ENCODE results near the gene COL9A3.
"Not testable (repeated sequence)": the region's sequence is repeated elsewhere in the genome, so short reads cannot be mapped to it uniquely, and the experiment has no call there.

COL9A3 gene

DNA sequence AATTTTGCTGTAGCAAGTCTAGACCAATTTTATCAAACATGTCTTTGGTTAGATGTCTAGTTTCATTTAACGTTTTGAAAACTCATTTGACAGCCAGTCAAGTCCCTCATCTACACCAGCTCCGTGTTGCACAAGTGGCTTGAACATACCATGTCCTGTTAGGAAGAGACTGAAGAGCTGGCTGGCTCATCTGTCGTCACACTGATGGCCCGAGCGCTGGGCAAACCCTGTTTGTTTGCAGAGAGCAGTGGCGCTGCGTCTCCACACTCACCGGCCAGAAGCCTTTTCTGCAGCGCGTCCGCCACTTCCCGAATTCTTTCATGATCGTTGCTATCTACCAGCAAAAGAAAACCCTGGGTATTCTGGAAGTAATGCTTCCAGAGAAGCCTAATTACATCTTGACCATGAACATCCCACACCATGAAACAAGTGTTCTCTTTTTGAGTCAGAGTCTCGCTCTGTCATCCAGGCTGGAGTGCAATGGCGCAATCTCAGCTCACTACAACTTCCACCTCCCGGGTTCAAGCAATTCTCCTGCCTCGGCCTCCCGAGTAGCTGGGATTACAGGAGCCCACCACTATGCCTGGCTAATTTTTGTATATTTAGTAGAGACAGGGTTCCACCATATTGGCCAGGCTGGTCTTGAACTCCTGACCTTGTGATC is 55.5 kb downstream of the COL9A3 start:
- in situ Hi-C loops (cut with MboI; ENCODE audit: low pct_unique_long_range_greater_than_20kb, low sequenced_read_pairs), result no loop called here
- DNase-seq, result no peak

DNA sequence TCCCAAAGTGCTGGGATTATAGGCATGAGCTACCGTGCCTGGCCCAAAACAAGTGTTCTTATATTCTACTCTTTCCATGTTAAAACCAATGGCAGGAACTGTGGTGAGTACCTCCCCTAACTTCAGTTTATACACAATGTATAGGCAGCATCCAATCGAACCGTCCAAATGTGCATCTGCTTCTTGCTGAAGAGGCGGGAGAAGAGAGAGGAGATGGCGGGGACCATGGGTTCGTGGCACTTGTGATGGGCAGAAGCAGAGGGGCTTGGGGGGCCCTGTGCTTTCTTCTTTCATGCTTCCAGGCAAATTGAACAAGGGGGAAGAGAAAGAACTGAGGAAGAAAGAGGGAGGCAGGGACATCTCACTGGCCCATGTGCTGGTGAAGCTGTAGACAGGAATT is 56.0 kb downstream of the COL9A3 start:
- DNase-seq, result no peak
- in situ Hi-C loops (cut with MboI; ENCODE audit: low pct_unique_long_range_greater_than_20kb, low sequenced_read_pairs), result no loop called here

DNA sequence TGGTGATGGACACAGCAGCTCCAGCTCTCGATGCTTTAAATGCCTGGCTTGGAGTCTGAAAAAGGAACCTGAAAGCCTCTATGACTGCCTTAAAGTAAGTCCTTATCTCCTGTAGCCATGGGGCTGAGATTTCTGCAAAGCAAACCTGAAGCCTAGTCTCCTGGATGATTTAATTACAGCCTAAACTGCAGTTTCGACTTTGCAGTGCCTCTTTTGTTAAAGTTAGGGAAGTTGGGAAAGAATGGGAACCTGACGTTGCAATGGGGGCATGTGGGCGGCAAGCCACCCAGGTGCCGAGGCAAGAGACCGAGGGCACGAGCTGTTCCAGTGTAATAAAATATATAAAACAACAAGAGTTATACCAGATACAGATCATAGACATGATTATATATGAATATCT is 56.4 kb downstream of the COL9A3 start:
- in situ Hi-C loops (cut with MboI; ENCODE audit: low pct_unique_long_range_greater_than_20kb, low sequenced_read_pairs), result no loop called here

DNA sequence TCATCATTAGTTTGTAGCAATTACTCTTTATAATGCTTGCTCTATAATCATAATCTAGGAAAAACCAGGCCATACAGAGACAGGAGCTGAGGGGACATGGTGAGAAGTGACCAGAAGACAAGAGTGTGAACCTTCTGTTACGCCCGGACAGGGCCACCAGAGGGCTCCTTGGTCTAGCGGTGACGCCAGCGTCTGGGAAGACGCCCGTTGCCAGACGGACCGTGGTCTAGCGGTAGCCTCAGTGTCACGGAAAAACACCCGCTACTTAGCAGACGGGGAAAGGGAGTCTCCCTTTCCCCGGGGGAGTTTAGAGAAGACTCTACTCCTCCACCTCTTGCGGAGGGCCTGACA is 56.8 kb downstream of the COL9A3 start:
- in situ Hi-C loops (cut with MboI; ENCODE audit: low pct_unique_long_range_greater_than_20kb, low sequenced_read_pairs), result not testable (repeated sequence)
- DNase-seq, result peak; percentile 67

More for the DNA sequence above, 56.4 kb downstream of the COL9A3 start:
- DNase-seq, result no peak

DNA sequence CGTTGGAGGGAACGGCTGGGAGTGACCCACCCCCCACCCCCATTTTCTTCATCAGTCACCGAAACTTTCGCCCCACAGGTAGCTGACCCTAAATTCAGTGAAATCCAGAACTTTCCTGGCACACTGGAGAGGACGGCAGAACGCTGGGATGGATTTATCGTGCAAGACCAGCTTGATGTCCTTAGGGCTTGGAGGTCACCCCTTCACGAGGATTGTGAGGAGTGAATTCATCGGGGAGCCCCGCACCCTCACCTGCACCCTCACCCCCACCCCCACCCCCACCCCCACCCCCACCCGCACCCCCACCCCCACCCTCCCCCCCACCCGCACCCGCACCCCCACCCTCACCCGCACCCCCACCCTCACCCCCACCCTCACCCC is 58.1 kb downstream of the COL9A3 start:
- DNase-seq, result no peak
- in situ Hi-C loops (cut with MboI; ENCODE audit: low pct_unique_long_range_greater_than_20kb, low sequenced_read_pairs), result no loop called here

DNA sequence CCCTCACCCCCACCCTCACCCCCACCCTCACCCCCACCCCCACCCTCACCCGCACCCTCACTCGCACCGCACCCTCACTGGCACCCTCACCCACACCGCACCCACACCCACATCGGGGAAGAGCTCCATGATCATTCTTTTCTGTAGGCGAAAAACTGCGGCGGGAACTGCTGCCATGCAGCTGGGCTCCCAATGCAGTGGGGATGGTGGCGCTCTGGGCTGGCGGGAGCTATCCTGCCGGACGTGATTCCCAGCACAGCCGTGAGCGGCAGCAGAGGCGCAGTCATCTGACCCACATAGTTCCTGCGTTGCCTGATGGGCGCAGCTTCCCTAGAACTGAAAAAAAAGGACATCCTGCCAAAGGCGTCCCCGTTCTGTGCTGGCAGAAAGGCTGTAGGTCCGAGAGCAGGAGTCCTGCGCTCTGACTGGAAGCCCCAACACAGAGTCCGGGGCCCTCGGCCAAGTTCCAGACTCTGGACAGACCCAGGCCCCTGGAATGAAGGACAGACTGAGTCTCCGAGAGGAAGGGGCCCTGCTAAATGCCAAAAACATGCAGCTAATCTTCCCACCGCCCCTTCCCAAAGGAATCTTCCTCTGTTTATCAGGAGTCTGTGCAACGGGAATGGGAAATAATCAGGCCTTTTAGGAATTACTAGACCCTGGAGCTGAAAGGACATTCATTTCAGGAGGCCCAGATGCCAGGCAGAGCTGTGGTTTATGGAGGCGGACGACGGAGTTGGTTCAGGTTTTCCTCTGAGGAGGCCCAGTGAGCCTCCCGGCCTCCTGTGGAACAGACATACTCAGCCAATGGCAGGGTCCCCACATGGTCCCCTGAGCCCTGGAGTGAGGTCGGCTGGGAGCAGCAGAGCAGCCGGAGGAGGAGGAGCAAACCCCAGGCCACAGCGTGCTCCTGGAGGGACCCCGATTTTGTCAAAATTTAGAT is 58.8 kb downstream of the COL9A3 start:
- in situ Hi-C loops (cut with MboI; ENCODE audit: low pct_unique_long_range_greater_than_20kb, low sequenced_read_pairs), result no loop called here

DNA sequence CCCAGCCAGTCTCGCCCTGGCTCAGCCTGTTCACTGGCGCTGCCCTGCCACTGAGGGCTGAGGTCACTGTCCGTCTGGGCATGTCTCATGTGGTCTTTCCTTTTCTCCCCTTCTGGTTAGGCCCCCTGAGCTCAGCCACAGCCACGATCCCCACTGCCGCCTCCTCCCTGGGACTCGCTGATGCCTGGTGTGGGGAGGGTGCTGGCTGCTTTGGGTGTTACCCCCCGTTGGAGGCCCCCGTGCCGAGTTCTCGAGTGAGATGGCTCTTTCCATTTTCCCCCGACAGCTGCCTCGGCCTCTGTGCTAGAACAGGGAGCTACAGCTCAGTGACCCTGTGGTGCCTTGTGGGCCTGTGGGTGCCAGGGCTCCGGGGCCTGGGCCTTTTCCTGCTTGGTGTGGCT is 59.7 kb downstream of the COL9A3 start:
- DNase-seq, result no peak
- in situ Hi-C loops (cut with MboI; ENCODE audit: low pct_unique_long_range_greater_than_20kb, low sequenced_read_pairs), result no loop called here

More for the DNA sequence above, 58.8 kb downstream of the COL9A3 start:
- peak; percentile 30 for DNase-seq

DNA sequence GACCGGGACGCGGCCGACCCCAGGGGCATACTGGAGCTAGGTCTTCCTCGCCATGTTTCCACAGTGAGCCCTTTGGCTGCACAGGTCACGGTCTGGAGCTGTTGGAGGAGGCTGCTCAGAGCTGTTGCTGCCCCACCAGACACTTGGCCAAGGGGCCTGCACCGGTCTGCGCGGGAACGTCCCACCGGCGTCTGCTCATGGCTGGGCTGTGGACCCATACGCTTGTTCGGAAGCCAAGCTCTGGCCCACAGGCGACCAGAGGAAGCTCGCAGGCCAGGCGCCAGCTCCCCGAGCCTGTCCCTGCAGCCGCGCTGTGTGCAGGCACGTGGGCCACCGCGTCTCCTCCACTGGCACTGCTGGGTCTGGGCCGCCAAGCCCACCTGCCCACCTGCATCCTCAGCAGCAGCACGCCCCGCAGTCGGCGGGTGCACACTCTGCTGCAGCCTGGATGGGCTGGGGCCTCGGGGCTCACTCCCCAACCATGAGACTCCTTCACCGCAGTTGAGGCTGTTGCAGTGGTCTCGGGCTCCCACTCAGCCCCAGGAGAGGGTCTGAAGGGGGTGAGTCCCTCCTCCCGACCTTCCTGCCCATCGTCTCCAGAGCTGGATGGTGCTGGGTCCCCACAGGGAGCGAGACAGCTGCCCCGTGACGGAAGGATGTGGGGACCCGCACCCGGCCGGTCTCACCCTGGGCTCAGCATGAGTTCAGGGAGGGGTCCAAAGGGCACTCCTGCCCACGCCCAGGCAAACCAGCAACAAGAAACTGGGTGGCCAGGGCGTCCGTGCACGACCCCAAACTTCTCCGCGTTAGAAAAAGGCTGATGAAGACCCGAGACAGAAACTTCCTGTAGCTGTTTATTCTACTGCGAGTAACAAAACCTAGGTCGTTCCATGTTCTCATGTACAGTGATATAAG is 60.3 kb downstream of the COL9A3 start:
- in situ Hi-C loops (cut with MboI; ENCODE audit: low pct_unique_long_range_greater_than_20kb, low sequenced_read_pairs), result no loop called here
- DNase-seq, result no peak

DNA sequence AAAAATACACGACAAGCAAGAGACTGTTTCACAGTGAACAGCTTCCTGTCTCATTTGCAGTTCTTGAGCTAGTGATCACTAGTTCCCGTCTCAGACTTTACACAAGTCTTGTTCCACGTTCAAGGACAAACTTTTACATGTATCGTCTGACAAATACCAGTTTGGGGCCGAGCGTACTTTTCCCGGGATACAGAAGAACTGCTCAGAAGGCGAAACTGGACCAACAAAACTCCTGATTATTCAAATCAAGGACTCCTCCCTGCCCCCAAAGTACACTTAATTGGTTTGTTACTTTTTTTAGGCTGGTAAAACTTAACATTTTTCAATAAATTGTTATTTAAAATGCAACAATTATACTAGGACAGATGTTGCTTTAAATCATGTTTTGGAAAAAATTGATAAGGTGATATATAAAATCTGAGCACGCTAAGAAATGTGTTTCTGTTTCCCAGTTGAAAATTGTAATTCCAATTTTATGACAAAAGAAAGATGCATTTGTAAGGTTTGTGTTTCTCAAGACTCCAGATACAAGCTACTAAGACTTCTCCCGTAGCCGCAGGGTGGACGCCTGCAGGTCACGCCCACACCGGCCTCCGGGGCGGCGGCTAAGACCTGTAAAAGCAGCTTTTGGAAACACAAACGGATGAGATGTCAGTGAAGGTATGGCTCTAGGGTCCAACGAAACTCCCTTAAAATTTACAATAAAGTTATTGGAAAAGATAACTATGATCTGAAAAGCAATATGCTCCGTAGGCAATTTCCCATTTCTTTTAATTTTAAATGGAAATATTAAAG is 61.6 kb downstream of the COL9A3 start:
- in situ Hi-C loops (cut with MboI; ENCODE audit: low pct_unique_long_range_greater_than_20kb, low sequenced_read_pairs), result no loop called here
- DNase-seq, result no peak

DNA sequence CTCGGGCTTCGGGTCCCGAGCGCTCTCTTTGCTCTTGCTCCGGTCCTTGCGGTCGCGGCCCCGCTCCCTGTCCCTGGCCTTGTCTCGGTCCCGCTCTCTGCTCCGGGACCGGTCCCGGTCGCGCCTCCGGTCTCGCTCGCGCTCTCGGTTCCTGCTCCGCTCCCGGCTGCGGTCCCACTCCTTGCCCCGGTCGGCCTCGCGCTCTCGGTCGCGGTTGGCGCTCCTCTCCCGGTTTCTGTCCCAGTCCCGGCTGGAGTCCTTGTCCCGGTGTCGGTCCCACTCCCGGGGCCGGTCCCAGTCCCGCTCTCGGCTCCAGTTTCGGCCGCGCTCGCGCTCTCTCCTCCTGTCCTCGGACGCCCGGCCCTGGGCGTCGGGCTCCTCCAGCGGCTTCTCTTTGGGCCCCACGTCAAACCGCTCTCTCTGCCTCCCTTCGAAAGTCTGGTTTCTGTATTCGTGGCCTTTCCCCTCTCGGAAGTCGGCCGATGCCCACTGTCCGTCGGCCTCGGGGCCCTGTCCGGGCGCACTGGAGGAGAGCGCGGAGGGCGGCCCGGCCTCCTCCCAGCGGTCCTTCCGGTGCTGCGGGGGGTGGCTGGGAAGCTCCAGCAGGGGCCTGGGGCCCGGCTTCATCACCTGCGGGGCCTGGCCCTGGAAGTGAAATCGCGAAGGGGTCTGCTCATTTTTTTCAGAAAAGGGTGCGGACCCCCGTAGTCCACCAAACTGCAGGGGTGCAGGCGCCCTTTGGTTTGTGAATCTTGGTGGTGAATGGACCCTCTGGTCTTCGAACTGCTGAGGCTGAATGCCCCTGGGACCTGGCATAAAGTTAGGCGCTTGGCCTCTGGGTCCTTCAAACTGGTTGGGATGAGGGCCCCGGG is 62.7 kb downstream of the COL9A3 start:
- DNase-seq, result no peak
- in situ Hi-C loops (cut with MboI; ENCODE audit: low pct_unique_long_range_greater_than_20kb, low sequenced_read_pairs), result no loop called here

DNA sequence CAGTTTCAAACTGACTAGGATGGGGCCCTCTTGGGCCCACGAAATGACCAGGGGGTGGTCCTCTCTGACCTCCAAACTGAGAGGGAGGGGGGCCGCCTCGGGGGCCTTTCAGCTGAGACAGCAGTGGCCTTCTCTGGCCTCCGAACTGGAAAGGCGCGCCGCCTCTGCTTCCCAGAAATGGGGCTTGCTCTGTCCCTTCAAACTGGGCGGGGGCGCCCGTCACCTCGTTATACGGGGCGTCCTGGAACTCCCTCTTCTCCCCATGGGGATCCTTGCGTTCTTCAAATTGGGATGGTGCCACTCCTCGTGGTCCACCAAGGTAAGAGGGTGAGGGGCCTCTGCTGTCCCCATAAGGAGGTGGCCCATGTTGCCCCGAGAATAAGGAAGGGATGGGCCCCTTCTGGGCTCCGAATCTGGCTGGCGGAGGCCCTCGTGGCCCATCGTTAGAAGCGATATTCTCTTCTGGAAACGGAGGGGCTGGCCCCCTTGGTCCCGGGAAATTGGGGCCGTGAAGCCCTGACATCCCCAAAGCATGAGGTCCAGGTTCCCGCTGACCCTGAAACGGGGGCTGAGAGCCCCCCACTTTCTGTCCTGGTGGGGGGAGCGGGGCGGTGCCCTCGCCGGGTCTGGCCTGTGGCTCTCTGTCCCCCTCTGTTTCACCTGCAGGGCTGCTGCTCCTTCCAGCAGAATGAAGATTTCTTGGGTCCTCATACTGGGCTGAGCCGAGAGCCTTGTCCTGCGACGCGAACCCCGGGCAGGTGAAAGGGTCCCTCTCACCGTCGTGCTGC is 63.5 kb downstream of the COL9A3 start:
- in situ Hi-C loops (cut with MboI; ENCODE audit: low pct_unique_long_range_greater_than_20kb, low sequenced_read_pairs), result no loop called here
- DNase-seq, result no peak

DNA sequence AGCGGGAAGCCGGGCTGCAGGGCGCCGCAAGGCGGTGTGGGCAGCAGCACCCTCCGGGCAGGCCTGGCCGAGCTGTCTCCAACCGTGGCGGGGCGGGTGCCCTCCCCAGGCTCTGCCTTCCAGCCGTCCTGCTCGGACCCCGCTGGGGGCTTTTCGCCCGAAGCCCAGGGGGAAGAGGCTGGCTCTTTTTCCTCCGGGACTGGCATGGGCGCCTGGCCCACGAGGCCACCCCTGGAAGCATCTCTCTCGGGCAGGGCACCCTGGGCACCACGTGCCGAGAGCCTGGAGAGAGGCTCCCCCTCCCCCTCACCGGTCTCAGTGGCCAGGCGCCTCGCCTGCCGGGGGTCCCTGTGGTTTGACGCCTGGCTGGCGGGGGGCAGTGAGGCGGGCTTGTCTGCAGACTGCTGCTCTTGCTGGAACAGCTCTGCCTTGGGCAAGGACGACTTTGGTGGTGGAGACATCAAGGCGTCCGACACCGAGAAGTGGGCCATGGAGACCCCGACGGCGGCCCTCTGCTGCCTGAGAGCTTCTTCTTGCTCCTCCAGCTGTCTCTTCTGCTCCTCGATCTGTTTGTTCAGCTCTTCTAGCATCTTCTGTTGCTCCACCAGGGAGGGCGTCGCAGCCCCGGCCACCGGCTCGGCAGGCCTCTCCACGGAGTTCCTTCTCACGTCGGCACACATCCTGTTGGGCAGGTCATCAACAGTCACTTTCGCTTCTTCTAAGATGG is 64.2 kb downstream of the COL9A3 start:
- in situ Hi-C loops (cut with MboI; ENCODE audit: low pct_unique_long_range_greater_than_20kb, low sequenced_read_pairs), result no loop called here

DNA sequence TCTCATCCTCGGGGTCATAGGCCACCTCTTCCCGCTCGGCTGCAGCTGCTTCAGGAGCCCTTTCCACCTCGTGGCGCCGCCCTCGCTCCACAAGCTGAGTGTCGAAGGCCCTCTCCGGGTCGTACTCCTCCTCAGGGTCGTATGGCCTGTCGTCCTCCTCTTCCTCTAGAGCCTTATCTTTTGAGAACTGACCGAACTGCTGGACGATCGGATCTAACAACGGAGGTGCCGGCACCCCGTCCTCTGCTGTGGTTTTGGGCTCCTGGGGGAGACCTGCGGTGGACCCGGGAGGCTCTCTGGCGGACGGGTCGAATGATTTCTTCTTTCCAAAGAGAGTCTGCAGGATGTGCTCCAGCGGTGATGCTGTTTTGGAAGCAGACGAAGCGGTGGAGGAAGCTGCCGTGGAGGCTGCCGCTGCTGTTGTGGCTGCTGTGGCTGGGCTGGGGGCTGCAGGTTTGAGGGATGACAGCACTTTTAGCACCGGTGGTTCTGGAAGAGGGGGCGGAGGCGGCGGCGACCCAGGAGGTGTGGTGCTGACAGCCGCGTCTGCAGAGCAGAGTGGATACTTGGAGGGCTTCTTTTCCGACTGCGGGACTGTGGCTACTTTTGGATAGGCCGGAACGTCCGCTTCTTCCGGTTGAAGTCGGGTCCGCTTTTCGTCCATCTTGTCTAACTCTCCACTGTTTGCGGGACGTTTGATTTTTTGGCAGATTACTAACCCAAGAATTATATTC is 65.0 kb downstream of the COL9A3 start:
- DNase-seq, result no peak
- in situ Hi-C loops (cut with MboI; ENCODE audit: low pct_unique_long_range_greater_than_20kb, low sequenced_read_pairs), result no loop called here

More for the DNA sequence above, 64.2 kb downstream of the COL9A3 start:
- DNase-seq, result no peak

DNA sequence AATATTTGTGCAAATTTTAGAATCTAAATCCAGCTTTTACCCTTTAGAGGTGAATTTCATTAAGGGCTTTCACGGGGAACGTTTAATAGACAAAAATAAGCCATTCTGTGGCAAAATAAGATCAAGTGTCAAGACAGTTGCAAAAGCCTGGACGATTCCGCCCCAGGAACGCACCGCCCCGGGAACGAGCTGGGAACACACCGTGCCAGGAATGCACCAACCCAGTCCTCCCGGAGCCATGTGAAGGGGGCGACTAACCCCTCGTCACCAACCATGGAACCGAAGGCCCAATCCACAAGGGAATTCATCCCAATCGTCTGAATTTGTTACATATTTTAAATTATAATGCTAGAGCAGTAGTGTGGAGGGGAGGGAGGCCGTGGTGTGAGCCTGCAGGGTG is 65.6 kb downstream of the COL9A3 start:
- in situ Hi-C loops (cut with MboI; ENCODE audit: low pct_unique_long_range_greater_than_20kb, low sequenced_read_pairs), result no loop called here
- DNase-seq, result no peak

DNA sequence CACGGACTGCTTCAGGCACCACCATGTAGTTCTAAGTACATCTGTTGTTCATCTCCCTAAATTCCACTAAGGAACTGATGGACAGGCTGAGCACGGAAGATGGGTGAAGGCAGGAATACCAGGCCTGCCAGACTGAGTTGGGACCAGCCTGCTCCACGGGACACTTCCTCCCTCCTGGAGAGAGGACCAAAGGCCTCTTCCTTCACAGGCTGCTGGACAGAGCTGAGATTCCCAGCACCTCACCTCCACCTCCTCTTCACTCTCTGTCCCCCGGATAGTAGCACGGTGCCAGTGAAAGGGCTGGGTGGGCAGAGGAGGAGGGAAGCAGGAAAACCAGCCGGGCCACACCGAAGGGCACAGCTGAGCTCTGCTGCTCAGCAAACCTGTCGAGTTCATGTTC is 67.7 kb downstream of the COL9A3 start:
- in situ Hi-C loops (cut with MboI; ENCODE audit: low pct_unique_long_range_greater_than_20kb, low sequenced_read_pairs), result no loop called here
- DNase-seq, result no peak

All from KBM-7 (cell line).